GM19351 (cell line): ENCODE results near the gene TIFAB.
"Not testable (repeated sequence)": the region's sequence is repeated elsewhere in the genome, so short reads cannot be mapped to it uniquely, and the experiment has no call there.

Experiments
- ATAC-seq: cut with Tn5 transposase; IDR thresholded peaks from one replicate; pipeline ENCODE4 v1.9.1; 2021; ENCODE audit warnings: mild to moderate bottlenecking, moderate library complexity; ENCODE audit not compliant: unreplicated experiment

The TIFAB gene

GRCh38 chr5:135452321-135453030 lies at the start of gene TIFAB:
TSS of gene TIFAB (minus strand) at chr5:135452351. CDS start at chr5:135449939, 2,412 bp downstream.
- no peak for ATAC-seq

GRCh38 chr5:135498637-135498995 lies 46.5 kb upstream of the TIFAB start:
- ATAC-seq: no peak

DNA sequence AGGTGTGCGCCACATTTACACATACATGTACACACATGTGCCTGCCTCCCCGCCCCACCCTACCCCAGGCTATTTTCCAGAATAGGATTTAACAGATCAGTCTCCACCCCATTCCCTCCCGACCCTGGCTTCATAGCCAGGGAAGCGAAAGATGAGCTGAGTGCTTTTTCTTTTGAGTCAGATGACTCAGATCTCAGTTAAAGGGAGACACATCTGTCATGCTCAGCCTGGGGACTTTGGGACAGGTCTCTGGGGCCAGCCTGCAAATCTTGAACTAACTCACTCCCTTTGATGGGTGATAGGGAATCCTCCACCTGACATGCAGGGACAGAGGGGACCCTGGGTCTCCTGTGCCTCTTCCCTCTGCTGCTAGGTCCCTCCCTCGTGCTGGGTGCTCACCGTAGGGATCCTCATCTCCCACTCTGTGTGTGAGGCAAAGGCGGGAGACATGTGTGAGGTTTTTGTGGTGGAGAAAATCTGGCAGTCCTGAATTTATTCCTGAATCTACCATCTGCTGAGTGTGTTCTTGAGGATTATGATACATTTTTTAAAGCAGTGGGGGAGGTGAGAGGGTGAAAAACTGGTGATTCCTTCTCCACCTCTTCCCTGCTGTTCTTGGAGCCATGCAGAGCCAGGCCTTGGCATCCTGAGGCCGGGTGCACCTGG lies 46.0 kb upstream of the TIFAB start:
- no peak for ATAC-seq

- ATAC-seq: not testable (repeated sequence)
Measured at GRCh38 chr5:135495531-135495930, 43.4 kb upstream of the TIFAB start.

DNA sequence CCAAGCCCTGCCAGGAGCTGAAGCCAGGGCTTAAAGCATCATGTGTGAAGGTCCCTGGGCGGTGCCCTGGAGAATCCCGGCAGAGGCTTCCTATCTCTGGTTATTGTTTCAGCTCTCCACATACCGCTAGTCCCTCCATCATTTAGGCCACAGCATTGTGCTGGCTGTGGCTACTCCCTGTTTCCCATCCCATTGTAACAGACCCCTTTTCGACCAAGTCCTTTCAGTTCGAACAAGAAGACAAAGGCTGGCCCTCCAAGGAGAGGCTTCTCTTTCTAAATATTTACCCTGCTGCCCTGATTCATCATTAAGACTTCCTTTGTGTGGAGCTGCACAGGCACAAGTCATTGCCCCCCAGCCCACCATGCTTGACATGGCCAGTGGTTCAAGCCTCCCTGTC lies 42.0 kb upstream of the TIFAB start:
- ATAC-seq: no peak

- ATAC-seq: no peak
Measured at GRCh38 chr5:135493406-135494180, 41.4 kb upstream of the TIFAB start.

- no peak for ATAC-seq
Measured at GRCh38 chr5:135492319-135492626, 40.1 kb upstream of the TIFAB start.

DNA sequence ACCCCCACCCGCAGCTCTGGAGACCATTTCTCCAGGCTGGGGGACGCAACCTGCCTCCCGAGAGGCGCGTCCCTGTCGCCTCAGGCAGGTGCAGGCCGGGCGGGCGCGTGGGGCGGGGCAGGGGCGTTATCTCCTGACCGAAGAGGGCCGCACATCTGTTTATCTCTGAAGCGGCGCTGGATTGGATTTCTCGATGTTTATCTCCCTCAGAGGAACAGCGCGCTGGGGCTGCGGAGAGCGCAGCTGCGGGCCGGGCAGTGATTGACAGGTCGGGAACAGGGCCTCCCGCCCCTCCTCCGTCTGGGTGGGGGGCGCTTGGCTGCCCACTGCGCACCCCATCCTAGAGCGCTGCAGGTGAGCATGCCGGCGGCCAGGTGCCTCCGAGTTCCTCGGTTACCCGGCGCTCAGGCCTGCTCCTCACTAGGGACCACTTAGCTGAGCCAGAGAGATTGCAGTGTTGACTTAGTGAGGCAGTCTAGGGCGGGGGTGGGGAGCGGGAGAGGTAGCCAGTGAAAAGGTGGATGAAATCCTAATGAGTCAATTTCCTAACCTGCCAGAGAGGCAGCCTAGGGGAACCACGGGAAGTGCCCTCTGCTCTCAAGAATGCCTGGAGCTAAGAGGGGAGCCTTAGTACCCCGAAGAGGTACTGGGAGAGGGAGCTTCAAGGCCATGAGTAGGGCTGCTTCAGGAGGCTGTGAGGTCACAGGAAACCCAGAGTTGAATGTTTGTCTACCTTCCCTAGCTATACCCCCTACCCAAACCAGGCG lies 39.6 kb upstream of the TIFAB start:
- no peak for ATAC-seq

GRCh38 chr5:135491038-135491551 lies 38.9 kb upstream of the TIFAB start:
- ATAC-seq: no peak

DNA sequence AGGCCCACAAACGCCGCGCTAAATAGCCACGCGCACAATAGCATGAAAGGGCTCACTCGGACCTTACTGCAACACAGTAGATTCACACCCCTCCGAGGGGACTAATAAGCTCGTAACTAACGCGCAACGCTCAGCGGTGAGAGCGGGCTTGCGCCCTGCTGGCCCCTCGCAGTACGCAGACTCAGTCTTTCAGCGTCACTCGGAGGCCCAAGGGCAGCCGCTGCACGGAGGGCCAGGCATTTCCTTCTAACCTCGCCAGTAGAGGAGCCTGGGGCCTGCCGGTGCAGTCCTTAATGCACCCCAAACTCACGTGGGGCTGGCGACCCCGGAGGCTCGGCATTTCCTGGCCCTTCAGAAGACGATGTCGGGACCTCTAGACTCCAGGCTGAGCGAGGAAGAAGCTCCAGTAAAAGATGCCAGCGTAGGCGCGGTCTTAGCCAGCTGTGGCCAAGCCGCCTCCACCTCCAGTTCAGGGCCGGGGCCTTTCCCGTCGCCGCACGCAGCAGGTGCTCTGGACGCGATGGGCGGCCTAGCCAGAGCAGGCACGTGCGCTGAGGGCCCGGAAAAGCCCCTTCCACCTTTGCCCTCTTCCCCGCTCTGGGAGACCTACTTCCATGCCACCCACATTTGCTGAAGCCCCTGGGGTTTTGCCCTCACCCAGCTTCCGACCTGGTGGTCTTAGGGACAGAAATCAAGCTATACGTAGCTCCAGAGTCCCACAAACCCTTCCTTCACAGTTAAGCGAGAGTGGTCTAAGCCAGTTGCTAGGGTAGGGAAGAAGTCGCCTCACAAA lies 38.3 kb upstream of the TIFAB start:
- no peak for ATAC-seq

DNA sequence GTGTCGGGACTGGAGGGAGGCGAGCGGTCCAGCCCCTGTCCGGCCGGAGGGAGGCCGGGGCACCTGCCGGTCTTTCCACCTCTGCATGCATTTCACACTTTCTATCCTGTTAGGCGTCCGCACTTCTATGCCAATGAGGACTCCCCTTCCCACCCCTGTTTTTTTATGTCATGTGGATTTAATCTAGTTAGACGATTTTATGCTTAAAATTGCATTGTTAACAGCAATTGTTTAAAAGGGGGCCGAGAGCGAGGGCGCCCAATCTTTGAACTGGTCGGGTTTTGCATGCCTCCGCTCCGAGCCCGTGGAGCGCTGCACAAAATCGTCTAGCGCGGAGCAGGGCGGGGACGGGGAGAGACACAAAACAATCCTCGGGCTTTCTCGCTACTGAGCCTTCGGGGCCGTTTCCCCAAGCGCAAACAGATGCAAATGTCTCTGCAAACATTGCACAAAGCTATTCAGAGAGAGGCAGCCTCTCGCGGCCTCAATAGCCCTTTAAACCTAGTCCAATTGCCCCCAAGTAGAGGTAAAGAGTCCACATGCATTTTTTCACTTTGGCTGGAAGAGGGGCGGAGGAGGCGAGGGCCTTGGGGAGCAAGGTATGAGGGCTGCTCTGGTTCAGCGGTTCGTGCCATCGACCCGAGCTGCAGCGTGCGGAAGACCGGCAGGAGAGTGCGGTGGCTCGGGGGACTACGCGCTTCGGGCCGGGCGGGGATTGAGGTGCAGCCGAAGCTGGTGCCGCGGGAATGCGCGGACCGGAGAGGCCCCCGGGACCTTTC lies 37.5 kb upstream of the TIFAB start:
- ATAC-seq: no peak

DNA sequence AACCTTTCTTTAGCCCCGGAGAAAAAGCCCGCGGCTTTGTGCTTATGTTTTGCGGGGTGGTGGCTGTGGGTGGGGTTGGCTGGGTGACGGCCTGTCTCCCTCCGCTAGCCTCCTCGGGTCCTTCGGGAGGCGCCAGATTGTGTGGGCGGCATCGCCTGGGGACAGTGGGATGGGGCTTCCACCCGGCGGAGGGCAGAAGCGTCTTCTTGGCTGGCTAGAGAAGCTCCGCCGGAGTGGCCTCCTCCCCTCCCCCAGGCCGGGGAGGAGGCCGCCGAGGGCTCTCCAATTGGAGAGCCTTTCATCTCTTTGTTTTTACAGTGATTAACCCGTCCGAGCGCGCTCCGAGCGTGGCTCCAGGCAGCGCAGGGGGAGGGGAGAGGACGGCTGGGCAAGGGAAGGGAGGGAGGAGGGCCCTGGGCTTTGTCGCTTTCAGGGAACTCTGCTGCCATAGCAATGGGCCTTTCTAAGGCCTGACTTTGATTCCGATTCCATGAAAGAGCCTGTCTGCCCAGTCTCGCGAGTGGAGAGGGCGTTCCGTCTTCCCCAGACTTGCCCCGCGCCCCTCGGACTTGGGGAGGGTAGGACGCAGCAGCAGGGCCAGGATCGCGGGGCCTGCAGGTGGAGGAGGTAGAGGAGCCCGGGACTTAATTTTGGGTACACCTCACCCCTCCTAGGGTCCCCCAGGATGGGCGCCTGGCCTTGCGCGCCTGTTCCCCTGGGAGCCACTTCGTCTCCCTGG lies 36.7 kb upstream of the TIFAB start:
- no peak for ATAC-seq

DNA sequence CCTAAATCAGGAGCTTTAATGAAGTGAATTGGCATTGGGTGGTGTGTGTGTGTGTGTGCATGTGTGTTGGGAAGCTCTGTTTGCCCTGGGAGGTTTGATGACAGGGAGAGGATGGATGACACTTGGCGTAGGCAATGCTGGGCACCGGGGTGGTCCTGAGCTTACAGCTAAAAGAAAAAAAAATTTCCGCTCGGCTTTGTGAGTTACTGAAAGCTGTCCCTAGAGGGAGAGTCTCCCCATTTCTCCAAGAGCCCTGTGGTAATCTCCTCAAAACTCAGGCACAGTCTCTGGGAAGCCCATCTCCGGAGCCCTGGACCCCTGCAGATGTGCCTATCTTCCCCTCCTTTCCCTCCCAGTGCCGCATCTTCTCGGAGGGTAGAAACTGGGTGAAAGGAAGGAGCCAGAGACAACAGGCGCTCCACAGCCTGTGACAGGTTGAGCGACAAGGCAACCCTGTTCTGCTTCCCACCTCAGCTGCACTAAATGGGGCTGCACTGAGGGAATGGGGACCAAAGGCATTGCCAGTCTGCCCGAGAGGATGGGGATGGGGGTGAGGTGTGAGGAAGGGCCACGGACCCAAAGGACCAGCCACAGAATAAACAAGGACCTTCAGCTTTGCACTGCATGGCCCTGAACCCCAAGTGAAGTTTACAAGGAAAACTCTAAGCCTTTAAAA lies 35.8 kb upstream of the TIFAB start:
- no peak for ATAC-seq

DNA sequence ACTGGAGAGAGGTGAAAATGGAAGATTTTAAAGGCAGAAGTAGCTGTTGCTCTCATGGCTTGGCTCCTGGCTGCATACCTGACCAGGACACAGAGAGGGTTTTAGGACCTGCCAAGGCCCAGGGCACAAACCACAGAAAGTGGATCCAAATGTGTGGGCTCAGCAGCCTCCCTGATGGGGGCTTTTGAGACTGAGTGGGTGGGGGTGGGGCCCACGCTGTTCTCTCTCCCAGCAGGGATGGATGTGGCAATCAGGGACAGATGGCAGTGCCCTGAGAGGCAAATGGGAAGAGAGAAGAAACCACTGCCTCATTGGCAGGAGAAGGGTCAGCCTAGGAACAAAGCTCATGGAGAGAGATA lies 34.9 kb upstream of the TIFAB start:
- ATAC-seq: no peak

GRCh38 chr5:135486131-135487036 lies 34.2 kb upstream of the TIFAB start:
- no peak for ATAC-seq

DNA sequence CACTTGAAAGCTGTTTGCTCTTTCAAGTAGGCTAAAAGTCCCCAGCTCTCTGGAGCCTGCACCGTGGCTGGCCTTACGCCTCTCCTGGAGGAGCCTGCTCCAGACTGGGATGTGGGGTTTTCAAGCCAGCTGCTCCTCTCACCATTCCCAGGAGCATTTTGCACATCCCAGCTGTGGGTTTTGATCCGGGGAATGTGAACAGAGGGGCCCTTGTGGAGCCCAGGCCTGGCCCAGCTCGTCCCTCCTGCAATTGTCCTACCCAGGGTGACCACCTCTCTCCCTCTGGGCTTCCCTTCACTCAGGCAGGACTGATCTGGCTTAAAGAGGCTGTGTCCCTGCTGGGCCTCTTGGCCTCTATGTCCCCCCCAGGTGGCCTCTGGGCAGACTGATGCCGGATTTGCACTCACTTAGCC lies 32.5 kb upstream of the TIFAB start:
- ATAC-seq: no peak

GRCh38 chr5:135483254-135483653 lies 31.1 kb upstream of the TIFAB start:
- no peak for ATAC-seq
